Putamen (tissue), 1 donor: ENCODE data around the gene MAMSTR.
"Not testable (repeated sequence)": the region's sequence is repeated elsewhere in the genome, so short reads cannot be mapped to it uniquely, and the experiment has no call there.

Source experiments
- DNase-seq: peaks from one replicate; pipeline ENCODE4 v3.0.0-alpha.2; 2016; ENCODE audit warnings: low spot score

Gene MAMSTR, protein sequence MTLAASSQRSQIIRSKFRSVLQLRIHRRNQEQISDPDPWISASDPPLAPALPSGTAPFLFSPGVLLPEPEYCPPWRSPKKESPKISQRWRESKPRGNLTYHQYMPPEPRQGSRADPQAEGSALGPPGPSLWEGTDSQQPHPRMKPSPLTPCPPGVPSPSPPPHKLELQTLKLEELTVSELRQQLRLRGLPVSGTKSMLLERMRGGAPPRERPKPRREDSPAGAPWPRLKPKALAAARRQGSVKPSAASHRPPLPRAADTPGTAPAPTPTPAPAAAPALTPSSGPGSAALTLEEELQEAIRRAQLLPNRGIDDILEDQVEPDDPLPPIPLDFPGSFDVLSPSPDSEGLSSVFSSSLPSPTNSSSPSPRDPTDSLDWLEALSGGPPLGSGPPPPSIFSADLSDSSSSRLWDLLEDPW

DNA sequence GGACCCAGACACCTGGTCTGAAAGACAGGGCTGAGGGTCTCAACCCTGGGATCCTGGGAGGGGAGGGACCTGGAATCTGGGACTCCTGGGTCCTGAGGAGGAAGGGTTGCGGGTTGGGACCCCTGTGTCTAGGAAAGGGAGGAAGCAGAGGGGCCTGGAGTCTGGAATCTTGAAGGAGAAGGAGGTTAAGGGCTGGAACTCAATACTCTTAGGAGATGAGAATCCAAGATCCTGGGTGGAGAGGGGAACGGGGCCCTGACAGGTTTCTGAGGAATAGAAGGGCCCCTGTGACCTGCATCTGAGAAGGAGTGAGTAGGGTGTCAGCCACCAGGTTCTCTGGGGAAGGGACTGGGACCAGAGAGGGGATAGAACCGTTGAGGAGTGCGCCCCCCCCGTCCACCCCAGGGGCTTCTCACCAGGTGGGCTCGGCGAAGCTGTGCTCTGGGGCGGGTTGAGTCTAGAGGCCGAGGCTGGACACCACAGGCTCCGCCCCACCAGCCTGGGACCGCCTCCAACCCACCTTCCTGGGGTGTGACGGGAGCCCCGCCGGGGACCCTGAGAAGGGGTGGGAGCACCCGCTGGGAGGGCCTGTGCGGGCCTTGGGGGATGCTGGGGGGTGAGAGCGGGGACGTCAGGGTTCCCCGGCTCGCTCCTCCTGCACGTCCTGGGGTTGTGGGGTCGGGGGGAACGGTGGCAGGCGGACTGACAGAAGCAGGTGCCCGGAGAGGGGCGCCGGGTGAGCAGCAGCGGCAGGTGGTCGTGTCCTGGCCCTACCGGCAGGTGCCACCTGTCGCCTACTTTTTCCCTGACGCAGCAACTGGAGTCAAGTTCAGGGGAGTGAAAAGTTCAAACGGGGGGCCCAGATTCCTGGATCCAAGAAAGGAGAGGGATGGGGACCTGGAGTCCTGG lies at the start of gene MAMSTR:
Gene MAMSTR (minus strand): TSS at position 463 of the 909 bp plus-strand sequence. CDS start 694 bp downstream, outside the sequence.
- DNase-seq = no peak

GRCh38 chr19:48768994-48769713 lies 49.6 kb upstream of the MAMSTR start:
- no peak for DNase-seq

DNA sequence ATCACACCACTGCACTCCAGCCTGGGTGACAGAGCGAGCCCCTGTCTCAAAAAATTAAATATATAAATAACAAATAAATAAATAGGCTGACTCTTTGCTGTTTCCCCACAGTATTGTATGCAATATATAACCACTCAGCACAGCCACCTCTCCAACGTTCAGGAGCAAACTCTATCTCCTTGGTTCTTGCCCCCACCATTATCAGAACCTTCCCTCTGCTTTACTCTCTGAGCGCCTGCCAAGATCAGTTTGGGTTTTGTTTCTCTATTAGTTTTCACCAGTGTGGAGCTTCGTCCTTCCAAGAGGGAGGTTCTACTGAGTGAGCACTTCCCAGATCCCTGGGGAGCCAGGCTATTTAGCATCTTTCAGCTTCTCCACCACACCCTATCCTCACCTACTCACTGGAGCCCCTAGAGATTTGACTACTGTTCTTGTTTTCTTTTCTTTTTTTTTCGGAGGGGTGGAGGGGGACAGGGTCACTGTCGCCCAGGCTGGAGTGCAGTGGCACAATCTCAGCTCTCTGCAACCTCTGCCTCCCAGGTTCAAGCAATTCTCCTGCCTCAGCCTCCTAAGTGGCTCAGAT lies 48.7 kb upstream of the MAMSTR start:
- not testable (repeated sequence) for DNase-seq

DNA sequence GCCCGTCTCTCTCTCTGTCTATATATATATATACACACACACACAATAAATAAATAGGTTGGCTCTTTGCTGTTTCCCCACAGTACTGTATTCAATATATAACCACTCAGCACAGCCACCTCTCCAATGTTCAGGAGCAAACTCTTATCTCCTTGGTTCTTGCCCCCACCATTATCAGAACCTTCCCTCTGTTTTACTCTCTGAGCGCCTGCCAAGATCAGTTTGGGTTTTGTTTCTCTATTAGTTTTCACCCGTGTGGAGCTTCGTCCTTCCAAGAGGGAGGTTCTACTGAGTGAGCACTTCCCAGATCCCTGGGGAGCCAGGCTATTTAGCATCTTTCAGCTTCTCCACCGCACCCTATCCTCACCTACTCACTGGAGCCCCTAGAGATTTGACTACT lies 46.3 kb upstream of the MAMSTR start:
- DNase-seq = not testable (repeated sequence)

- DNase-seq = no peak
Measured at GRCh38 chr19:48760504-48761205, 41.1 kb upstream of the MAMSTR start.

DNA sequence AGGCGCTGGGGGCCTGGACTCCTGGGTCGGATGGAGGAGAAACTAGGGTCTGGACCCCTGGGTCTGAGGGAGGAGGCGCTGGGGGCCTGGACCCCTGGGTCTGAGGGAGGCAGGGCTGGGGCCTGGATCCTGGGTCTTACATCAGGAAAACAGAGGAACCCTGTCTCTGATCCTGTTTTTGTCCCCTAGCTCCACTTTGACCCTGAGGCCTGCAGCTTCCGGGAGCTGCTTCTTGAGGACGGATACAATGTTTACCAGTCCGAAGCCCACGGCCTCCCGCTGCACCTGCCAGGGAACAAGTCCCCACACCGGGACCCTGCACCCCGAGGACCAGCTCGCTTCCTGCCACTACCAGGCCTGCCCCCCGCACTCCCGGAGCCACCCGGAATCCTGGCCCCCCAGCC lies 38.2 kb upstream of the MAMSTR start:
- DNase-seq = no peak

DNA sequence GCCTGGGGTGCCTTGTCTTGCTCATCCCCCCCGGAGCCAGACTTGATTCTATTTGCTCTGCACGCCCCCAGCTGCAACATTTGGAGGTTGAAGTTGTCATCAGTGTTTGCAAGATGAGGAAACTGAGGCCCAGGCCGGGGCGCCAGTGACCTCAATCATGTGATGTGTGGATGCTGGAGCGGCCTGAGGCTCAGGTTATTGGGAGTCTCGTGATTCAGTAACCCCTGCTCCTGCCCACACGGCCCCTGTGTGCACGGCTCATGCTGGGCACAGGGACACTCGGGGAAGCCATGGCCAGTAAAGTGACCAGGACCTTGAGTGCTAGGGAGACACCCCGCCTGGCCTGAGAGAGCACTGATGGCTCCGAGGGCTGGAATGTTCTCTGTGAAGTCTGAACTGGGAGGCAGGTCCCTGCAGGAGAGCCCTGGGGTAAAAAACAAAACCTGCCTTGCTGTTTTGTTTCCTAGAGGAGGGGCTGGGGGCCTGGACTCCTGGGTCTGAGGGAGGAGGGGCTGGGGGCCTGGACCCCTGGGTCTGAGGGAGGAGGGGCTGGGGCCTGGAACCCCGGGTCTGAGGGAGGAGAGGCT lies 37.7 kb upstream of the MAMSTR start:
- DNase-seq = no peak

DNA sequence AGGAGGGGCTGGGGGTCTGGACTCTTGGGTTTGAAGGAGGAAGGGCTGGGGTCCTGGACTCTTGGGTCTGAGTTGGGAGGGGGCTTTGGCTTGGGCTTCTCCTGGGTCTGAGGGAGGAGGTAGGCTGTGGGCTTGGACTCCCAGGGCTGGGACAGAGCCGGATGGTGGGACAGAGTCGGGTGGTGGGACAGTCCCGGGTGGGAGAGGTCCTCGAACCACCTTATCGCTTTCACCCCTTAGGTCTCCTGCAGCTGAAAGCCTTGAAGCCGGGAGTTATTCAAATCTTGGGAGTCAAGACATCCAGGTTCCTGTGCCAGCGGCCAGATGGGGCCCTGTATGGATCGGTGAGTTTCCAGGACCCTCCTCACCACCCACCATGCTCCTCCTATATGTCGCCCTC lies 37.2 kb upstream of the MAMSTR start:
- DNase-seq = no peak

- DNase-seq = no peak
Measured at GRCh38 chr19:48756212-48756611, 36.7 kb upstream of the MAMSTR start.

DNA sequence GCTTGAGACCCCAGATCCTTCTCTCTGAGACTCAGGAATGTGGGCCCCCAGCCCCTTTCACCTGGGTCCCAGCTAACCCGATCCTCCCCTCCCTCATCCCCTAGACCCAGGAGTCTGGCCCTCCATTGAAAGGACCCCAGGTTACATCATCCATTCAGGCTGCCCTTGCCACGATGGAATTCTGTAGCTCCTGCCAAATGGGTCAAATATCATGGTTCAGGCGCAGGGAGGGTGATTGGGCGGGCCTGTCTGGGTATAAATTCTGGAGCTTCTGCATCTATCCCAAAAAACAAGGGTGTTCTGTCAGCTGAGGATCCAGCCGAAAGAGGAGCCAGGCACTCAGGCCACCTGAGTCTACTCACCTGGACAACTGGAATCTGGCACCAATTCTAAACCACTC lies 36.3 kb upstream of the MAMSTR start:
- no peak for DNase-seq

- no peak for DNase-seq
Measured at GRCh38 chr19:48755084-48755641, 35.6 kb upstream of the MAMSTR start, which contains the start of gene FGF21. Gene FGF21, plus strand, starts transcription at chr19:48755524. Its CDS starts 713 bp downstream, at chr19:48756237.

GRCh38 chr19:48752496-48753365 lies 33.2 kb upstream of the MAMSTR start, which contains the start of gene FUT1:
Gene FUT1, minus strand, starts transcription at chr19:48752641. Its CDS starts 1,360 bp downstream, at chr19:48751281.
- DNase-seq = no peak

DNA sequence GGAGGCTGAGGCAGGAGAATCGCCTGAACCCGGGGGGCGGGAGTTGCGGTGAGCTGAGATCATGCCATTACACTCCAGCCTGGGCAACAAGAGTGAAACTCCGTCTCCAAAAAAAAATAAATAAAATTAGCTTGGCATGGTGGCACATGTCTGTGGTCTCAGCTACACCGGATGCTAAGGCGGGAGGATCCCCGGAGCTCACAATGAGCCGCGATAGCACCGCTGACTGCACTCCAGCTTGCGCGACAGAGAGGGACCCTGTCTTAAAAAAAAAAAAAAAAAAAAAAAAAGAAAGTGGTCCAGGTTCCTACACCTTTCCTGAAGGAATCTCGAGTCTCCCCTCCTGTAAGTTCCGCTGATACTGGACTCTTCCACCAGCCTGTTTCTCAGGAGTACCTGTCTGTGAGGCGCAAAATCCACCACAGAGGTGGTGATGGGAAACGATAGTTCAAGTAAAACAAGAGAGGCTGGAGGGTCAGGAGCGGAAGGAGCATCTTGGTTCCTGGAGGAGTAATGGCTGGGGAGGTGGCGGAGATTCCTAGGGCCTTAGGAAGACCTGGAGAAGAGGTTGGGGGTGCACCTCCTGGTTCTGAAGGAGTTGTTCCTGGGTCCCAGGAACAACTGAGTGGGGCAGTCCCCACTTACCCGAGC lies 32.4 kb upstream of the MAMSTR start:
- DNase-seq = no peak

DNA sequence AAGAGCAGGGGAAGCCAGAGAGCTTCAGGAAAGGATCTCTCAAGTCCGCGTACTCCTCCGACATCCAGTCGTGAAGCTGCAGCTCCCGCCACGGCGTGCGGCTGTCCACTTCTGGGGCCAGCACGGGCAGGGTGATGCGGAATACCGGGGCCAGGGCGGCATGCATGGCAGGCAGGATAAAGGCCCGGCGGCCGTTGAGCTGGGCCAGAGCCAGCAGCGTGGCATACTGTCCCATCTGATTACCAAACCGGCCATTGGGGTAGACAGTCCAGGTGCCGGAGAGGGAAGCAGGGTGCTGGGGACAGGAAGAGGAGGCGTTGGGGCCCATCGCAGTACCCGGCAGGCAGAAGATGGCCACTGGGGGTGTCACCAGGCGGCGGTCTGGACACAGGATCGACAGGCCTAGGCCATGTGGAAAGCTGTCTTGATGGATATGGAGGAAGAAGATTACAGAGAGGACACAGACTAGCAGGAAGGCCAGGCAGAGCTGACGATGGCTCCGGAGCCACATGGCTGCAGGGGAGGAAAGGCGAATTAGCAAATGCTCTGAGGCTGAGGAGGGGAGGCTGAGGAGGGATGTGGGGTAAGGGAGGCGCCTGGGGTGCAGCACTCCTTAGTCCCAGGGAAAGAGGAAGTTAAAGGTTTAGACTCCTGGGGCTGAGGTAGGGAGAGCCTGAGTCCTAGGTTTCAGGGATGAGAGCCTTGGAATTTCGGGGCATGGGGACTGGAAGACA lies 31.4 kb upstream of the MAMSTR start:
- DNase-seq = no peak

- no peak for DNase-seq
Measured at GRCh38 chr19:48750351-48750750, 30.8 kb upstream of the MAMSTR start.

GRCh38 chr19:48749571-48750198 lies 30.2 kb upstream of the MAMSTR start:
- no peak for DNase-seq

DNA sequence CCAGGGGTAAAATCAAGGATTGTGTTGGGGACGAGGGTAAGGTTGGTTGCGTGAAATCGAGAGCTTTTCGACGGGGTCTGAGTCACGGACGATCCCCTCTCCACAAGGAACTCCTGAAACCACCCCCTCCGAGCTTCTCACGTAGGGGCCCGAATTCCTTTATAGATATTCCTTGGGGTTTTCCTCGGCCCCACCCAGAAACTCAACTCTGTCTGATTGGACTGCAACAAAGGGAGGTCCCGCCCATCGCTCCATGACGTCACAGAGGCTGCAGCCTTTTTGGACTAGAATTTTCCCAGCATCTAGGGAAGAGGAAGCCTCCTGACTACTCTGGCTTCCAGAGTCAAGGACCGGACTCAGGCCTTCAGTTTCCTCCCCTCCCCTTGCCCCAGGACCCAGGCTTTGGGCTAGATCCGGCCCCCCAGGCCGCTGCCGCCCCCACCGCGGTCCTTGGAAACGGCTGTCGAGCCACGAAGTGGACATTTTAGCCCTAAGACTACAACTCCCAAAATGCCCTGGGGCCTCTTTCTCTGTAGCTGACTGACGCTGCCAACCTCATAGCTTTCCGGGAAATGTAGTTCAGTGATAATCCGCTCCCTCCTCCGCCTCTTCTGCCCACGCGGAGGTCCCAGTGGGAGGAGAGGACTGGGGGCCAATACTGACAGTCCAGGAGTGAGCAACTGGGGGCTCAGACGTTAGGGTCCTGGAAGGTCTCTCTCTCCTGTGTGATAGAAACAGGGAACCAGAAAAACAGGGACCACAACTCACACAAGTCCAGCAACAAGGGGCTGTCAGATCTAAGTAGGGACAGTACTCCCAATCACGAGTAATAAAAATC lies 27.4 kb upstream of the MAMSTR start, which contains the start of gene IZUMO1:
Gene IZUMO1 (minus strand): TSS at position 172 of the 838 bp plus-strand sequence. CDS start 1,050 bp downstream, outside the sequence.
- peak; percentile 88 for DNase-seq
